ENCODE measurements around the gene DUOX1. TPM values are rescaled to one million over a fixed set of nuclear protein-coding genes. Genes with fewer than 3 reads are reported as not detected.

Gene DUOX1
- total and polyA plus RNA-seq, 2 of the 13 experiments (the other 11 are each of a cell fraction or from before 2014, with no cell fraction given) = 0.03 TPM; not detected in 1

- peak; percentile 82; the same call in 1 of the 2 replicates for TF ChIP-seq ZXDC (CRISPR knock-in tag; IDR thresholded peaks at IDR 0.05)
- TF ChIP-seq ZNF574 (CRISPR knock-in tag; IDR thresholded peaks at IDR 0.05) = peak; percentile 66
- no peak for TF ChIP-seq SMAD1 (CRISPR knock-in tag; IDR thresholded peaks at IDR 0.05; ENCODE audit: borderline replicate concordance, low read depth)
- no peak for TF ChIP-seq TBX3 (IDR thresholded peaks at IDR 0.05; ENCODE audit: borderline replicate concordance)
- TF ChIP-seq ZBTB14 (CRISPR knock-in tag; IDR thresholded peaks at IDR 0.05) = peak; percentile 11; the same call in 1 of the 2 replicates
- TF ChIP-seq ZNF776 (CRISPR knock-in tag; IDR thresholded peaks at IDR 0.05) = peak; percentile 68; the same call in 1 of the 2 replicates
- TF ChIP-seq NR2F2 (IDR thresholded peaks at IDR 0.05; ENCODE audit: borderline replicate concordance, low read depth) = 0 out of 2 replicates have a peak, but pooled peaks have one; percentile 35
- peak; percentile 56; the same call in 1 of the 2 replicates for TF ChIP-seq MTA1 (CRISPR knock-in tag; IDR thresholded peaks at IDR 0.05; ENCODE audit: borderline replicate concordance)
- peak; percentile 68; the same call in 1 of the 2 replicates for TF ChIP-seq ZNF446 (CRISPR knock-in tag; IDR thresholded peaks at IDR 0.05)
- peak; percentile 18; the same call in 1 of the 2 replicates for TF ChIP-seq STAG1 (CRISPR knock-in tag; IDR thresholded peaks at IDR 0.05)
- peak; percentile 35; the same call in 1 of the 2 replicates for TF ChIP-seq KDM3A (CRISPR knock-in tag; IDR thresholded peaks at IDR 0.05; ENCODE audit: low read depth)
- TF ChIP-seq ELF3 (CRISPR knock-in tag; IDR thresholded peaks at IDR 0.05) = no peak
- TF ChIP-seq HOXA3 (CRISPR knock-in tag; IDR thresholded peaks at IDR 0.05) = peak; percentile 25; the same call in 1 of the 2 replicates
- TF ChIP-seq MXD1 (CRISPR knock-in tag; IDR thresholded peaks at IDR 0.05) = peak; percentile 60; the same call in 1 of the 2 replicates
- TF ChIP-seq ZSCAN9 (CRISPR knock-in tag; IDR thresholded peaks at IDR 0.05; ENCODE audit: borderline replicate concordance) = 0 out of 2 replicates have a peak, but pooled peaks have one; percentile 3
- TF ChIP-seq ZNF614 (CRISPR knock-in tag; IDR thresholded peaks at IDR 0.05; ENCODE audit: borderline replicate concordance) = 0 out of 2 replicates have a peak, but pooled peaks have one; percentile 13
- TF ChIP-seq, protein P1, sequence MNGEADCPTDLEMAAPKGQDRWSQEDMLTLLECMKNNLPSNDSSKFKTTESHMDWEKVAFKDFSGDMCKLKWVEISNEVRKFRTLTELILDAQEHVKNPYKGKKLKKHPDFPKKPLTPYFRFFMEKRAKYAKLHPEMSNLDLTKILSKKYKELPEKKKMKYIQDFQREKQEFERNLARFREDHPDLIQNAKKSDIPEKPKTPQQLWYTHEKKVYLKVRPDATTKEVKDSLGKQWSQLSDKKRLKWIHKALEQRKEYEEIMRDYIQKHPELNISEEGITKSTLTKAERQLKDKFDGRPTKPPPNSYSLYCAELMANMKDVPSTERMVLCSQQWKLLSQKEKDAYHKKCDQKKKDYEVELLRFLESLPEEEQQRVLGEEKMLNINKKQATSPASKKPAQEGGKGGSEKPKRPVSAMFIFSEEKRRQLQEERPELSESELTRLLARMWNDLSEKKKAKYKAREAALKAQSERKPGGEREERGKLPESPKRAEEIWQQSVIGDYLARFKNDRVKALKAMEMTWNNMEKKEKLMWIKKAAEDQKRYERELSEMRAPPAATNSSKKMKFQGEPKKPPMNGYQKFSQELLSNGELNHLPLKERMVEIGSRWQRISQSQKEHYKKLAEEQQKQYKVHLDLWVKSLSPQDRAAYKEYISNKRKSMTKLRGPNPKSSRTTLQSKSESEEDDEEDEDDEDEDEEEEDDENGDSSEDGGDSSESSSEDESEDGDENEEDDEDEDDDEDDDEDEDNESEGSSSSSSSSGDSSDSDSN (CRISPR knock-in tag; IDR thresholded peaks at IDR 0.05) = peak; percentile 85
- peak; percentile 74 for TF ChIP-seq YY1 (IDR thresholded peaks at IDR 0.05; ENCODE audit: insufficient read depth, insufficient replicate concordance, low read depth, low read length)
These were observed 37.2 kb downstream of the DUOX1 start (continued) for GRCh38 chr15:45166834-45167630.
